GM19238 (cell line): ENCODE measurements around the gene RPL23.
A peak's percentile ranks its signal among the peaks of the same experiment; 100 is the strongest.

ENCODE experiments used
- DNase-seq: peaks from one replicate; pipeline ENCODE4 v3.0.0; 2011; ENCODE audit warnings: low spot score; ENCODE audit not compliant: insufficient read length

Gene RPL23

GRCh38 chr17:38853292-38854219 is at the start of gene RPL23:
RPL23 (minus strand) TSS chr17:38853721; CDS start chr17:38853710, 11 bp downstream.
- peak; percentile 82 for DNase-seq

- DNase-seq: no peak
These were observed 47.6 kb upstream of the RPL23 start for GRCh38 chr17:38900978-38901656.

- DNase-seq: no peak
These were observed 45.9 kb upstream of the RPL23 start for GRCh38 chr17:38899421-38899820.

GRCh38 chr17:38898812-38899348 is 45.4 kb upstream of the RPL23 start:
- peak; percentile 97 for DNase-seq

GRCh38 chr17:38898291-38898679 is 44.8 kb upstream of the RPL23 start:
- peak; percentile 30 for DNase-seq

- no peak for DNase-seq
These were observed 44.3 kb upstream of the RPL23 start for GRCh38 chr17:38897671-38898290.

- DNase-seq: no peak
These were observed 43.7 kb upstream of the RPL23 start for GRCh38 chr17:38897176-38897575.

GRCh38 chr17:38896346-38896954 is 42.9 kb upstream of the RPL23 start:
- DNase-seq: no peak

GRCh38 chr17:38894276-38894675 is 40.8 kb upstream of the RPL23 start:
- DNase-seq: no peak

GRCh38 chr17:38893607-38894006 is 40.1 kb upstream of the RPL23 start:
- DNase-seq: no peak

GRCh38 chr17:38893113-38893512 is 39.6 kb upstream of the RPL23 start:
- DNase-seq: no peak

- DNase-seq: no peak
These were observed 39.1 kb upstream of the RPL23 start for GRCh38 chr17:38892620-38893019.

GRCh38 chr17:38892083-38892482 is 38.6 kb upstream of the RPL23 start:
- DNase-seq: no peak

- no peak for DNase-seq
These were observed 37.9 kb upstream of the RPL23 start for GRCh38 chr17:38891441-38891840.

GRCh38 chr17:38890410-38890746 is 36.9 kb upstream of the RPL23 start:
- no peak for DNase-seq

- DNase-seq: no peak
These were observed 36.4 kb upstream of the RPL23 start for GRCh38 chr17:38889745-38890409.

GRCh38 chr17:38888842-38889241 is 35.3 kb upstream of the RPL23 start:
- DNase-seq: no peak

GRCh38 chr17:38886643-38887010 is 33.1 kb upstream of the RPL23 start:
- DNase-seq: no peak

- DNase-seq: no peak
These were observed 32.5 kb upstream of the RPL23 start for GRCh38 chr17:38885728-38886642.
